ENCODE measurements around the gene TP53BP2. TPM values are rescaled to one million over a fixed set of nuclear protein-coding genes. Genes with fewer than 3 reads are reported as not detected.

Gene TP53BP2
- total RNA-seq, 6 experiments from 2014 or later, result 21.6 to 30.1 (median 26.4) TPM

DNA sequence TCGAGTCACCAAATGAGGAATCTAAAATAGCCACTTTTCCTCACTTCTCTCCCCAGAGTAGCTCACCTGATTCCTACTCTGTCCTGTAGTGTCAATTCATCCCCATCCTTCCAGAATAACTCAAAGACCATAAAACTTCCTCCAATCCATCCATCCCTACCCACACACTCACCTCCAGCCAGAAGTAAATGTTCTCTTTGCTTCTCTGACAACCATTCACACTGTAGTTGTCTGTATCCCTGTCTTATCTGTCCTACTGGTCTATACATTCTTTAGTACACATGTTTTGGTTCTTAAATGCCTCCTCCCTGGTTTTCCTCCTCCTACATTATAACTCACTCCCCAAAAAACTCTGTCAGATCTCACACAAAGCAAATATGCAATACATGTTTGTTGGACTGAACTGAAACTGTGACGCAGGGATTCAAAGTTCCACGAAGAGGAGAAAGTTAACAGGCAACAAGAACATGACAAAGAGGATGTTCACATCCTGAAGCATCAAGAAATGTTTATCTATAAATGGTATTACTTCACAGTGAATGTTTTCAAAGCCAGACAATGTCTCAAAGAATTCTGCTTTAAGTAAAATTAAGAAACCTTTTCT lies 11.0 kb downstream of the TP53BP2 start:
- Mint-ChIP-seq H3K9me3 (no peaks in the 10 kb centered on the region), H3K27ac (no peak overlapping the region), H3K4me3 (no peak overlapping the region), H3K36me3 (ENCODE audit: low read depth) (no peaks in the 10 kb centered on the region), H3K4me1 (ENCODE audit: low read depth) (peaks cover 2% of the 10 kb centered on the region), H3K27me3 (ENCODE audit: insufficient read depth) (no peaks in the 10 kb centered on the region; the same call in 1 of the 2 replicates)
- TF ChIP-seq, protein P1, sequence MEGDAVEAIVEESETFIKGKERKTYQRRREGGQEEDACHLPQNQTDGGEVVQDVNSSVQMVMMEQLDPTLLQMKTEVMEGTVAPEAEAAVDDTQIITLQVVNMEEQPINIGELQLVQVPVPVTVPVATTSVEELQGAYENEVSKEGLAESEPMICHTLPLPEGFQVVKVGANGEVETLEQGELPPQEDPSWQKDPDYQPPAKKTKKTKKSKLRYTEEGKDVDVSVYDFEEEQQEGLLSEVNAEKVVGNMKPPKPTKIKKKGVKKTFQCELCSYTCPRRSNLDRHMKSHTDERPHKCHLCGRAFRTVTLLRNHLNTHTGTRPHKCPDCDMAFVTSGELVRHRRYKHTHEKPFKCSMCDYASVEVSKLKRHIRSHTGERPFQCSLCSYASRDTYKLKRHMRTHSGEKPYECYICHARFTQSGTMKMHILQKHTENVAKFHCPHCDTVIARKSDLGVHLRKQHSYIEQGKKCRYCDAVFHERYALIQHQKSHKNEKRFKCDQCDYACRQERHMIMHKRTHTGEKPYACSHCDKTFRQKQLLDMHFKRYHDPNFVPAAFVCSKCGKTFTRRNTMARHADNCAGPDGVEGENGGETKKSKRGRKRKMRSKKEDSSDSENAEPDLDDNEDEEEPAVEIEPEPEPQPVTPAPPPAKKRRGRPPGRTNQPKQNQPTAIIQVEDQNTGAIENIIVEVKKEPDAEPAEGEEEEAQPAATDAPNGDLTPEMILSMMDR (IDR thresholded peaks at IDR 0.05), result no peak
- DNase-seq, result peak; percentile 79

DNA sequence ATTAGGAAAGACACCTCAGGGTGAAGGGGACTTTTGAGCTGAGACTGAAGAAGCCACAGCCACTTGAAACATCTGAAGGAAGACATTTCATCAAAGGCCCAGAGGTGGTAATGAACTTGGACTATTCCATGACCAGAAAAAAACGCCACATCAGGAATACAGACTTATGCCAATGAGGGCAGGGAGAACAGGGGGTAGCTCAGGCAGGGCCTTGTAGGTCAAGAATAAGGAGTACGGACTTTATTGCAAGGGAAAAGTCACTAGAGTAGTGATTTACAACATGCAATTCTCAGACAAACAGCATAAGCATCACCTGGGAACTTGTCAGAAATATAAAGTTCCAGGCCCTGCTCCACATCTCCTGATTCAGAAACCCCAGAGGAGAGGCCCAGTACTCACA lies 11.8 kb downstream of the TP53BP2 start:
- Mint-ChIP-seq H3K9me3 (no peaks in the 10 kb centered on the region), H3K27me3 (ENCODE audit: insufficient read depth) (no peaks in the 10 kb centered on the region; the same call in 1 of the 2 replicates), H3K4me1 (ENCODE audit: low read depth) (peaks cover 6% of the 10 kb centered on the region), H3K36me3 (ENCODE audit: low read depth) (no peaks in the 10 kb centered on the region), H3K27ac (no peak overlapping the region), H3K4me3 (no peak overlapping the region)
- TF ChIP-seq, protein P1 (IDR thresholded peaks at IDR 0.05), result no peak
- DNase-seq, result no peak

DNA sequence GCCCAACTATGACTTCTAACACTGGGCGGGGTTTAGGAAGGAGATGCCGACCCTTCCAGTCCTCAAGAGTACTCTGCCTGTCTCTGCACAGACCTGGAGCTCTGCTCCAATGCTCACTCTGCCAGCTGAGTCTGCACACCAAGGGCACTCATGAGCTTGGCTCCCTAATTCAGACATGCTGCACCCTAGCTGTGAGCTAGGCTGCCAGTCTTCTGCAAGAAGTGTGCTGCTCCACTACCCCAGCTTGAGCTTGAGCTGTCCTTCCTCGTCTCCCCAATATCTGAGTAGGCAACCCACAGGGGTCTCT lies 13.2 kb downstream of the TP53BP2 start:
- TF ChIP-seq, protein P1 (IDR thresholded peaks at IDR 0.05), result no peak
- peaks cover 6% of the 10 kb centered on the region for H3K36me3 Mint-ChIP-seq (ENCODE audit: low read depth)
- DNase-seq, result no peak
- peak overlapping the region; percentile 97 for H3K27ac Mint-ChIP-seq
- H3K4me3 Mint-ChIP-seq, result peak overlapping the region; percentile 83
- H3K27me3 Mint-ChIP-seq (ENCODE audit: insufficient read depth), result no peaks in the 10 kb centered on the region
- H3K4me1 Mint-ChIP-seq (ENCODE audit: low read depth), result peaks cover 7% of the 10 kb centered on the region
- H3K9me3 Mint-ChIP-seq, result no peaks in the 10 kb centered on the region

DNA sequence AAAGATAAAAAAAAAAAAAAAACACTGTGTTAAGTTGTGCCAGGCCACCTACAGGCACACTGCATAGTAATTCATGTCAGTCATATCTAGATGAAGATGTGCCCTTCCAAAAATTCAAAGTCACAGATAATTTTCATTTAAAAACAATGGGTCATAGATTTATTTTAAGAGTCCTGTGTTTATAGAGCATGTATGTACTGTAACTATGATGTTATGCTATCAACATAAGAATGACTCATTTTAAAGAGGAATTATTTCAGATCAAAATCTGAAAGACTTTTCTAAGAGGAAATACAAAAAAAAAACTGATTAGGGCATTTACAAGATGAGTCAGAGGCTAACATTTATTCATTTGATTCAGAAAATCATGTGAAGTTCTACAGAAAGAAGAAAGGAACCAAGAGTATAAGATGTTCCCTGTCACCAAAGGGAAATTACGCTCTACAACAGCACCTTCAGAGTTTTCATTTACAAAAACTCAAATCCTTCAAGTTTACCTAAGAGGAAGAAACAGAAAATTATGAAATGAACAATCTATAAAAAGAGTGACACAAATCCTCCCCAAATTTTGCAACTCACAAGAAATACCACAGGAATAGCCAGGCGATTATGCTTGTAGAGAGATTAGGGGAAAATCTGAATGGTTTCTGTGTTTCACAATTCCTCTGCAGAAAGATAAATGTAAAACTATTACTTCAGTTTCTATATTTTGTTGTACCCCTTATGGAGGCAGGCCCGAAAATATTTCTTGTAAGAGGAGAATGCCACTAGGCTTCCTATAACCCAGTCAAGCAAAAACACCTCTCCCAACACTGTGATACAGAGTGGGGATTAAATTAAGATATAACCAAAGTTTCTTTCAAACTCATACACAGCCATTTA lies 13.8 kb downstream of the TP53BP2 start:
- Mint-ChIP-seq H3K27ac (peak overlapping the region; percentile 97), H3K36me3 (ENCODE audit: low read depth) (peaks cover 6% of the 10 kb centered on the region), H3K9me3 (no peaks in the 10 kb centered on the region), H3K4me3 (peak overlapping the region; percentile 83), H3K4me1 (ENCODE audit: low read depth) (peaks cover 13% of the 10 kb centered on the region), H3K27me3 (ENCODE audit: insufficient read depth) (no peaks in the 10 kb centered on the region; the same call in none of the 2 replicates)
- TF ChIP-seq, protein P1 (IDR thresholded peaks at IDR 0.05), result peak; percentile 57
- DNase-seq, result peak; percentile 81

DNA sequence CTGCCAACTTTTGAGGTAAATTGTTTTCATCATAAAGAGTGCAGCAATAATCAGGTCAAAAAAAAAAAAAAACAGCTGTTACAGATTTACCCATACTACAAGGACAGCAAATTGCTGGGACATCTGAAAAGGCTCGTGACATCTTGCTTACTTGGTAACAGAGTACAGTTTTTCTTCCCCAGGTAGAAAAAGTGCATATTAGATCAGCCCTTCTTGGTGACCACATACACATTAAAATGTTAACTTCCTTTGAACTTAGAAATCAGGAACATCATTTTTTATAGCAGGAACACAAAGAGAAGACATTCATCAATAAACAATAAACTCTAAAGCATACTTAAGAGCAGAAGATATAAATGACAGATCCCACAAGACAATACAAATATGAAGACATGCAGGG lies 16.1 kb downstream of the TP53BP2 start:
- no peaks in the 10 kb centered on the region for H3K9me3 Mint-ChIP-seq
- TF ChIP-seq, protein P1 (IDR thresholded peaks at IDR 0.05), result no peak
- DNase-seq, result no peak
- no peak overlapping the region for H3K4me3 Mint-ChIP-seq
- peak overlapping the region; percentile 61; the same call in 1 of the 2 replicates for H3K27ac Mint-ChIP-seq
- no peaks in the 10 kb centered on the region; the same call in none of the 2 replicates for H3K27me3 Mint-ChIP-seq (ENCODE audit: insufficient read depth)
- H3K4me1 Mint-ChIP-seq (ENCODE audit: low read depth), result peaks cover 36% of the 10 kb centered on the region
- peaks cover 6% of the 10 kb centered on the region for H3K36me3 Mint-ChIP-seq (ENCODE audit: low read depth)
